Neural cell (in vitro differentiated cells): ENCODE measurements around the gene OBSL1.

ENCODE experiments used
- EP300 ChIP-seq: fragments of 450-650 bp; conservative IDR thresholded peaks from 2 replicates; pipeline ENCODE4 v1.6.1; 2014; ENCODE audit warnings: antibody characterized with exemption, mild to moderate bottlenecking, moderate library complexity; ENCODE audit not compliant: poor library complexity, severe bottlenecking
- EZH2 ChIP-seq: fragments of 200-600, 300-800 bp; shearing (Covaris generic), sonication (generic); IDR thresholded peaks from 2 replicates; pipeline ENCODE4 v1.6.1; 2014; ENCODE audit warnings: antibody characterized with exemption, low read length, borderline replicate concordance, mild to moderate bottlenecking; ENCODE audit not compliant: insufficient read depth, poor library complexity, severe bottlenecking
- MXI1 ChIP-seq: fragments of 450-650 bp; conservative IDR thresholded peaks from 2 replicates; pipeline ENCODE4 v1.6.1; 2014; ENCODE audit warnings: antibody characterized with exemption, mild to moderate bottlenecking; ENCODE audit not compliant: poor library complexity, severe bottlenecking
- POLR2AphosphoS5 ChIP-seq: IDR thresholded peaks from 2 replicates; pipeline ENCODE4 v1.6.1; 2012
- RAD21 ChIP-seq: fragments of 450-650 bp; conservative IDR thresholded peaks from 2 replicates; pipeline ENCODE4 v1.6.1; 2014; ENCODE audit warnings: antibody characterized with exemption, mild to moderate bottlenecking, moderate library complexity
- SMC3 ChIP-seq: fragments of 450-650 bp; conservative IDR thresholded peaks from 2 replicates; pipeline ENCODE4 v1.6.1; 2014; ENCODE audit warnings: antibody characterized with exemption, mild to moderate bottlenecking, moderate library complexity; ENCODE audit not compliant: poor library complexity
- TAF1 ChIP-seq: IDR thresholded peaks from 2 replicates; pipeline ENCODE4 v1.6.1; 2012; ENCODE audit warnings: low read depth
- TF ChIP-seq, protein P1 (sequence below): fragments of 450-650 bp; IDR thresholded peaks from 2 replicates; pipeline ENCODE4 v1.5.1; 2014; ENCODE audit warnings: antibody characterized with exemption, mild to moderate bottlenecking, moderate library complexity; ENCODE audit not compliant: poor library complexity, severe bottlenecking
- TF ChIP-seq, protein P2 (sequence below): IDR thresholded peaks from 2 replicates; pipeline ENCODE4 v1.6.1; 2012; ENCODE audit warnings: borderline replicate concordance

GRCh38 chr2:219620546-219620945, 49.2 kb upstream of the OBSL1 start:
- TF ChIP-seq TAF1 (no peak), EZH2 (no peak), EP300 (no peak), RAD21 (no peak), POLR2AphosphoS5 (no peak), SMC3 (no peak), MXI1 (no peak)
- TF ChIP-seq, protein P1, sequence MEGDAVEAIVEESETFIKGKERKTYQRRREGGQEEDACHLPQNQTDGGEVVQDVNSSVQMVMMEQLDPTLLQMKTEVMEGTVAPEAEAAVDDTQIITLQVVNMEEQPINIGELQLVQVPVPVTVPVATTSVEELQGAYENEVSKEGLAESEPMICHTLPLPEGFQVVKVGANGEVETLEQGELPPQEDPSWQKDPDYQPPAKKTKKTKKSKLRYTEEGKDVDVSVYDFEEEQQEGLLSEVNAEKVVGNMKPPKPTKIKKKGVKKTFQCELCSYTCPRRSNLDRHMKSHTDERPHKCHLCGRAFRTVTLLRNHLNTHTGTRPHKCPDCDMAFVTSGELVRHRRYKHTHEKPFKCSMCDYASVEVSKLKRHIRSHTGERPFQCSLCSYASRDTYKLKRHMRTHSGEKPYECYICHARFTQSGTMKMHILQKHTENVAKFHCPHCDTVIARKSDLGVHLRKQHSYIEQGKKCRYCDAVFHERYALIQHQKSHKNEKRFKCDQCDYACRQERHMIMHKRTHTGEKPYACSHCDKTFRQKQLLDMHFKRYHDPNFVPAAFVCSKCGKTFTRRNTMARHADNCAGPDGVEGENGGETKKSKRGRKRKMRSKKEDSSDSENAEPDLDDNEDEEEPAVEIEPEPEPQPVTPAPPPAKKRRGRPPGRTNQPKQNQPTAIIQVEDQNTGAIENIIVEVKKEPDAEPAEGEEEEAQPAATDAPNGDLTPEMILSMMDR = no peak
- TF ChIP-seq, protein P2, sequence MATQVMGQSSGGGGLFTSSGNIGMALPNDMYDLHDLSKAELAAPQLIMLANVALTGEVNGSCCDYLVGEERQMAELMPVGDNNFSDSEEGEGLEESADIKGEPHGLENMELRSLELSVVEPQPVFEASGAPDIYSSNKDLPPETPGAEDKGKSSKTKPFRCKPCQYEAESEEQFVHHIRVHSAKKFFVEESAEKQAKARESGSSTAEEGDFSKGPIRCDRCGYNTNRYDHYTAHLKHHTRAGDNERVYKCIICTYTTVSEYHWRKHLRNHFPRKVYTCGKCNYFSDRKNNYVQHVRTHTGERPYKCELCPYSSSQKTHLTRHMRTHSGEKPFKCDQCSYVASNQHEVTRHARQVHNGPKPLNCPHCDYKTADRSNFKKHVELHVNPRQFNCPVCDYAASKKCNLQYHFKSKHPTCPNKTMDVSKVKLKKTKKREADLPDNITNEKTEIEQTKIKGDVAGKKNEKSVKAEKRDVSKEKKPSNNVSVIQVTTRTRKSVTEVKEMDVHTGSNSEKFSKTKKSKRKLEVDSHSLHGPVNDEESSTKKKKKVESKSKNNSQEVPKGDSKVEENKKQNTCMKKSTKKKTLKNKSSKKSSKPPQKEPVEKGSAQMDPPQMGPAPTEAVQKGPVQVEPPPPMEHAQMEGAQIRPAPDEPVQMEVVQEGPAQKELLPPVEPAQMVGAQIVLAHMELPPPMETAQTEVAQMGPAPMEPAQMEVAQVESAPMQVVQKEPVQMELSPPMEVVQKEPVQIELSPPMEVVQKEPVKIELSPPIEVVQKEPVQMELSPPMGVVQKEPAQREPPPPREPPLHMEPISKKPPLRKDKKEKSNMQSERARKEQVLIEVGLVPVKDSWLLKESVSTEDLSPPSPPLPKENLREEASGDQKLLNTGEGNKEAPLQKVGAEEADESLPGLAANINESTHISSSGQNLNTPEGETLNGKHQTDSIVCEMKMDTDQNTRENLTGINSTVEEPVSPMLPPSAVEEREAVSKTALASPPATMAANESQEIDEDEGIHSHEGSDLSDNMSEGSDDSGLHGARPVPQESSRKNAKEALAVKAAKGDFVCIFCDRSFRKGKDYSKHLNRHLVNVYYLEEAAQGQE = no peak
